ENCODE data around the gene ACOT7. TPM values are rescaled to one million over a fixed set of nuclear protein-coding genes. Genes with fewer than 3 reads are reported as not detected.
A peak's percentile ranks its signal among the peaks of the same experiment; 100 is the strongest.

The ACOT7 gene
- total RNA-seq, 1 donor from 2014 or later, result 175 TPM

GRCh38 chr1:6287029-6287428 is 106.5 kb downstream of the ACOT7 start:
- Mint-ChIP-seq H3K4me1 (ENCODE audit: low read depth, unreplicated experiment) (peaks cover 9% of the 10 kb centered on the region), H3K4me3 (ENCODE audit: unreplicated experiment) (no peak overlapping the region), H3K27me3 (ENCODE audit: unreplicated experiment) (peaks cover 2% of the 10 kb centered on the region), H3K36me3 (ENCODE audit: unreplicated experiment) (no peaks in the 10 kb centered on the region), H3K27ac (ENCODE audit: unreplicated experiment) (no peak overlapping the region), H3K9me3 (ENCODE audit: unreplicated experiment) (peaks cover 1% of the 10 kb centered on the region)
- no peak for DNase-seq
- TF ChIP-seq, protein P1, sequence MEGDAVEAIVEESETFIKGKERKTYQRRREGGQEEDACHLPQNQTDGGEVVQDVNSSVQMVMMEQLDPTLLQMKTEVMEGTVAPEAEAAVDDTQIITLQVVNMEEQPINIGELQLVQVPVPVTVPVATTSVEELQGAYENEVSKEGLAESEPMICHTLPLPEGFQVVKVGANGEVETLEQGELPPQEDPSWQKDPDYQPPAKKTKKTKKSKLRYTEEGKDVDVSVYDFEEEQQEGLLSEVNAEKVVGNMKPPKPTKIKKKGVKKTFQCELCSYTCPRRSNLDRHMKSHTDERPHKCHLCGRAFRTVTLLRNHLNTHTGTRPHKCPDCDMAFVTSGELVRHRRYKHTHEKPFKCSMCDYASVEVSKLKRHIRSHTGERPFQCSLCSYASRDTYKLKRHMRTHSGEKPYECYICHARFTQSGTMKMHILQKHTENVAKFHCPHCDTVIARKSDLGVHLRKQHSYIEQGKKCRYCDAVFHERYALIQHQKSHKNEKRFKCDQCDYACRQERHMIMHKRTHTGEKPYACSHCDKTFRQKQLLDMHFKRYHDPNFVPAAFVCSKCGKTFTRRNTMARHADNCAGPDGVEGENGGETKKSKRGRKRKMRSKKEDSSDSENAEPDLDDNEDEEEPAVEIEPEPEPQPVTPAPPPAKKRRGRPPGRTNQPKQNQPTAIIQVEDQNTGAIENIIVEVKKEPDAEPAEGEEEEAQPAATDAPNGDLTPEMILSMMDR (IDR thresholded peaks at IDR 0.05; ENCODE audit: partially characterized antibody, unreplicated experiment), result no peak

DNA sequence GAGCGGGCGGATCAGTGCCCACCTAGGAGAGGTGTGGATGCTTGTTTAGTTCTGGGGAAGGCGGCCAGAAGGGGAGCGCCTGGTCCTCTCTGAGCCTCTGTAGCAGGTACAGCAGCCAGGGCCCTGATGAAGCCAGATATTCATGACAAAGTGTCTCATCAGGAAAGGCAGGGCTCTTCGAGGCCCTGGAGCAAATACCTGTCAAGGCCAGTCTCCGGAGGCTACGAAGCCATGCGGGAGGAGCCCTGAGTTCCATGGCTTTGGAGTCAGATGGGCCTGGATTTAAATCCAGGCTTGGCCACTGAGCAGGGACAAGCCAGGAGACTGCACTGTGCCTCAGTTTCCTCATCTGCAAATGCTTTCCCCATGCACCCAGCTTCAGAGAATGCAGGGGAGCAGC is 107.3 kb downstream of the ACOT7 start:
- H3K9me3 Mint-ChIP-seq (ENCODE audit: unreplicated experiment), result peaks cover 1% of the 10 kb centered on the region

GRCh38 chr1:6285336-6285735 is 108.2 kb downstream of the ACOT7 start:
- no peaks in the 10 kb centered on the region for H3K36me3 Mint-ChIP-seq (ENCODE audit: unreplicated experiment)
- no peak overlapping the region for H3K27ac Mint-ChIP-seq (ENCODE audit: unreplicated experiment)
- H3K4me1 Mint-ChIP-seq (ENCODE audit: low read depth, unreplicated experiment), result peaks cover 3% of the 10 kb centered on the region
- DNase-seq, result no peak
- no peaks in the 10 kb centered on the region for H3K27me3 Mint-ChIP-seq (ENCODE audit: unreplicated experiment)
- no peak overlapping the region for H3K4me3 Mint-ChIP-seq (ENCODE audit: unreplicated experiment)
- TF ChIP-seq, protein P1 (IDR thresholded peaks at IDR 0.05; ENCODE audit: partially characterized antibody, unreplicated experiment), result no peak
- peaks cover 1% of the 10 kb centered on the region for H3K9me3 Mint-ChIP-seq (ENCODE audit: unreplicated experiment)

More for the DNA sequence above, 107.3 kb downstream of the ACOT7 start:
- Mint-ChIP-seq H3K27ac (ENCODE audit: unreplicated experiment) (no peak overlapping the region), H3K4me3 (ENCODE audit: unreplicated experiment) (no peak overlapping the region), H3K4me1 (ENCODE audit: low read depth, unreplicated experiment) (peaks cover 5% of the 10 kb centered on the region), H3K27me3 (ENCODE audit: unreplicated experiment) (no peaks in the 10 kb centered on the region), H3K36me3 (ENCODE audit: unreplicated experiment) (no peaks in the 10 kb centered on the region)
- no peak for DNase-seq
- TF ChIP-seq, protein P1 (IDR thresholded peaks at IDR 0.05; ENCODE audit: partially characterized antibody, unreplicated experiment), result no peak

DNA sequence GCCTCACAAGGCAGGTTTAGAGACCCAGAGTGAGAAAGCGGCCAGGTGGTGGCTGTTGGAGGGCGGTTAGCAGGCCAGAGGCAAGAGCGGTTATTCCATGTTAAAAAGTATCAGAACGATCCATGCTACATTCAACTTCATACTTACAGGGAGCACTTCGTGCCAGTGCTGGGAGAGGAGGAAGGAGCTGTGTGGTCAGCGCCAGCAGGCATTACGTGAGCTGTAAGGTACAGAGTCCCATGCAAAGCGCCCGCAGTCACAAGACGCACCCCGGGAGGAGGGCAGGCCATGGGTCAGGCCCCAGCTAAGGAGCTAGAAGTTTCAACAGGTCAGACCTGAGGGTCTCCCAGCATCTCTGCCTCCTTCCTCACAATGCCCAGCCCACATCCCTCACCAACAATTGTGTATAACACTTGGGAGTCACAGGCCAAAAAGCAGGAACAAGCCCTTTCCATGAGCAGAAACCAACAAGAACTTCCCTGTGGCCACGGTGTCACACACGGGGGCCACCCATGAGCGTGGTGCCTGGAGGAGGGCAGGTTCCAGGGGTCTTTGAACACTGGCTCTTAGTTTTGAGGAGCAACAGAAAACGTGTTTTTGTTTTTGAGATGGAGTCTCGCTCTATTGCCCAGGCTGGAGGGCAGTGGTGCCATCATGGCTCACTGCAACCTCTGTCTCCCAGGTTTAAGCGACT is 110.8 kb downstream of the ACOT7 start:
- TF ChIP-seq, protein P1 (IDR thresholded peaks at IDR 0.05; ENCODE audit: partially characterized antibody, unreplicated experiment), result no peak
- Mint-ChIP-seq H3K27ac (ENCODE audit: unreplicated experiment) (peak overlapping the region; percentile 43), H3K36me3 (ENCODE audit: unreplicated experiment) (no peaks in the 10 kb centered on the region), H3K9me3 (ENCODE audit: unreplicated experiment) (peaks cover 9% of the 10 kb centered on the region), H3K4me3 (ENCODE audit: unreplicated experiment) (no peak overlapping the region), H3K4me1 (ENCODE audit: low read depth, unreplicated experiment) (peaks cover 16% of the 10 kb centered on the region), H3K27me3 (ENCODE audit: unreplicated experiment) (peaks cover 8% of the 10 kb centered on the region)
- DNase-seq, result no peak
